NCI-H2081 (cell line): Measurements from ENCODE around the gene ITGB5.
"Not testable (repeated sequence)": the region's sequence is repeated elsewhere in the genome, so short reads cannot be mapped to it uniquely, and the experiment has no call there.

Experiments
- DNase-seq, 2 experiments: peaks; one replicate each; lab custom pipeline; 2025; lab: John Stamatoyannopoulos, UW

Gene ITGB5

DNA sequence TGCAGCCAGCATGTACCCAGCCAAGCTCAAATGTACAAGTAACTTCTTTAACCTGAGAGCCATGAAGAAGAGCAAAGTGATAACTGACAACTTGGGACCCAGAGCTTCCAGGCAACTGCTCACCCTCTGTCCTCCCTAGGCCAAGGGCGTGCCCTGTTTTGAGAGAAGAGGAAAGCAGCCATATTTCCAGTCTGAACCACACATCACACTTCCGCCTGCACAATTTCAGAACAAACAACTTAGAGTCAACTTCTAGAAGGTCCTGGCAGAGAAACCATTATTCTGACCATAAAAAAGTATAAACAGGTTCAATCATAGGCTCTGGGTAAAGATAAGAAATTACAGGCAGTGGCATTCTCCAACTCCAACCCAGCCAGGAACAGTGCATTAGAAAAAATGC is 50.1 kb downstream of the ITGB5 start:
- DNase-seq, result no peak

- DNase-seq, result no peak
Measured at GRCh38 chr3:124836448-124836847, 50.7 kb downstream of the ITGB5 start.

- DNase-seq, result peak; percentile 92 to 98
Measured at GRCh38 chr3:124834723-124835718, 52.1 kb downstream of the ITGB5 start.

GRCh38 chr3:124833710-124834332 is 53.3 kb downstream of the ITGB5 start:
- no peak for DNase-seq

GRCh38 chr3:124832782-124833709 is 54.1 kb downstream of the ITGB5 start:
- DNase-seq, result no peak

DNA sequence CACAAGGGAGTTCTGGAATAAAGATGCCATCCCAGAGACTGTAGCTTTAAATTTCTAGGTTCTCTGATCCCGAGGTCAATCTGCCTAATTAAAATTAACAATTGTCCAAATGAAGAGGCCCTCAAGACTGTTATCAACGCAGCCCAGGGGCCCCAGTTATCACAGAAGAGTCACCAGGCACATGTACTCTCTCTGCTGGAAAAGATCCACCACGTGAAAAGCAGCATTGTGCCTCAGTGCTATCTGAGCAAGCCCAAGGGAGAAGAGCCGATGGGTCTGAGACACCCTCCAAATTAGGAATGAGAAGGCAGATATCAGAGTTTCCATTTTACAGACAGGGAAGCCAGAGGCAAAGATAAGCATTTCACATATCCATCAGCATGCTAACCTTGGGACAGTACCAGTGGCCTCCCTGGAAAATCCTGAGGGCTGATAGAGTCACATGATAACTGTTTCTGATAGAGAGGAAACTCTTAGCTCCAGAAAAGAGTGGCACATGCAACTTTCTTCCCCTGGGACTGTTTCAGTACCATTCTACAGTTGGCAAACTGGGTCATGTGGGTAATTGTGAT is 55.5 kb downstream of the ITGB5 start:
- no peak for DNase-seq

- DNase-seq, result no peak
Measured at GRCh38 chr3:124829819-124830554, 57.2 kb downstream of the ITGB5 start.

DNA sequence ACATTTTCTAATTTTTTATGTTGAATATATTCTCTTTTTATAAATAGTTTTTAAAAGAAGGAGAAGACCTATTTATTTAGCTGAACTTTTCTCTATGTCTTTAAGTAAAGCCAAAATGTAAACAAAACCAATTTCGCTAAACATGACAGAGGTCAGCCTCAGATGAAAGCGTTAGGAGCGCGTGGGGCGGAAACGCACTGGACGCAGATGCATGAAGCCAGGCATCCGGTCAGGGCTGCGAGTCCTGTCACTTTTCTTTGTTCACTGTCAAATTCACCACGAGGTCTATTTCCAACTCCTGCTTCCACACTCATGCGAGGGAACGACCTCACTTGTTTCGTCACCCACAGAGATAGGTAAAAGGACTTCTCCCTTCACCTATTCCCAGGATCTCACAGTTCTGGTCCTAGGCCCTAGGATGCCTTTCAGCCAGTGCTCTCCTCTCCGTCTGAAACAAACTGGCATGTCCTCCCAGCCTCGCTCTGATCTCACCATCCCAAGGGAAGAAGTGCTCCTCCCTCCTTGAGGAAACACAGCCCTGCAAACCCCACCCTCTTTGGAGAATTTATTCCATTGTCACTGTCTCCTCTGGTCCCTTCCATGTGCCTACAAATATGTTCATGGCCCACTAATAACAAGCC is 57.9 kb downstream of the ITGB5 start:
- no peak for DNase-seq

DNA sequence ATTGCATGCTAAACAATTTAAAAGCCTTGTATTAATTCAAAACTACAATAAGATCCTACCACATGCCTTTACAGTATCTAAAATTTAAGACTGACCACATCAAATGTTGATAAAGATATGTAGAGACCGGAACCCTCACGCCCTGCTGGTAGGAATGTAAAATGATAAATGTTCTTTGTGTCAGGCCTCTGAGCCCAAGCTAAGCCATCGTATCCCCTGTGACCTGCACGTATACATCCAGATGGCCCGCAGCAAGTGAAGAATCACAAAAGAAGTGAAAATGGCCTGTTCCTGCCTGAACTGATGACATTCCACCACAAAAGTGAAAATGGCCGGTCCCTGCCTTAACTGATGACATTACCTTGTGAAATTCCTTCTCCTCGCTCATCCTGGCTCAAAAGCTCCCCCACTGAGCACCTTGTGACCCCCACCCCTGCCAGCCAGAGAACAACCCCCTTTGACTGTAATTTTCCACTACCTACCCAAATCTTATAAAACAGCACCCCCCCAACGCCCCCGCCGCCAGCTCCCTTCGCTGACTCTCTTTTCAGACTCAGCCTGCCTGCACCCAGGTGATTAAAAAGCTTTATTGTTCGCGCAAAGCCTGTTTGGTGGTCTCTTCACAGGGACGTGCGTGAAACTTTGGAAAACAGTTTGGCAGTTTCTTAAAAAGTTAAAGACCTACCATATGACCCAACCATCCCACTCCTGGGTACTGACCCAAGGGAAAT is 59.5 kb downstream of the ITGB5 start:
- not testable (repeated sequence) for DNase-seq

DNA sequence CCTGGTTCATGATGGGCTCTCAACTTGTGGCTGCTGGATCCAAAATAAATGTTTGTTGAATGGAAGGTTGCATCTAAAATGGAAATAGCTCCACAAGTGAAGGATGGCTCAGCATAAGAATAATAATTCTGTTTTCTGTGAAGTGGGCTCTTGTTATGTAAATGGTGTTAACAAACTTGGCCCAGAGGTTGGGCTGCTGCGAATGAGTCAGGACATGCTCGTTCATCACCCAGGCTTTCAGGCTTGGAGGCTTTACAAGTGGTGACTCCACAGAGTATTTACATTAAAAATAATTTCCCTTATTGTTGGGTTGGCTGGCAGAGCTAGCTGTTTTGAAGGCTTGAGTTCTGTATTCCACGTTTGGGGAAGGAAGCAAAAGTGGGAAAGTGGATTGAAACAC is 60.5 kb downstream of the ITGB5 start:
- peak in 1 of 2 experiments; percentile 23 for DNase-seq

DNA sequence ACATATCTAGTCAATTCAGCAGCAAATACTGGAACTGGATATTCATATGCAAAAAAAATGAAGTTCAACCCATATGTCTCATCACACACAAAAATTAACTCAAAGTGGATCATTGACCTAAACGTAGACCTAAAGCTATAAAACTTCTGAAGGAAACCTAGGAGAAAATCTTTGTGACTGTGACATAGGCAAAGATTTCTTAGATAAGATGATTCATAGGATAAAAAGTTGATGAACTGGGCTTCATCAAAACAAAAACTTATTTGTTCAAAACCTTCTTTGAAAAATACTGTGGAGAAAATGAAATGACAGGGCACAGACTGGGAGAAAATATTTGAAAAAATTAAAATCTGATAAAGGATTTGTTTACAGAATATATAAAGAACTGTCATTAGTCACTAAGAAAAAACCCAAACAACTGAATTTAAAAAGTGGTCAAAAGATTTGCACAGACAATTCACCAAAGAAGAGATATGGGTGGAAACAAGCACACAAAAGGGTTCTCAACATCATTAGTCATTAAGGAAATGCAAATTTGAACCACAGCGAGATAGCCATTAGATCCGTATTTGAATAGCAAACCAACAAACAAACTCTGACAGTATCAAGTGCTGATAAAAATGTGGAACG is 62.8 kb downstream of the ITGB5 start:
- no peak for DNase-seq

- no peak for DNase-seq
Measured at GRCh38 chr3:124823648-124824047, 63.5 kb downstream of the ITGB5 start.

- no peak for DNase-seq
Measured at GRCh38 chr3:124823206-124823605, 64.0 kb downstream of the ITGB5 start.

GRCh38 chr3:124821356-124821755 is 65.8 kb downstream of the ITGB5 start:
- no peak for DNase-seq

DNA sequence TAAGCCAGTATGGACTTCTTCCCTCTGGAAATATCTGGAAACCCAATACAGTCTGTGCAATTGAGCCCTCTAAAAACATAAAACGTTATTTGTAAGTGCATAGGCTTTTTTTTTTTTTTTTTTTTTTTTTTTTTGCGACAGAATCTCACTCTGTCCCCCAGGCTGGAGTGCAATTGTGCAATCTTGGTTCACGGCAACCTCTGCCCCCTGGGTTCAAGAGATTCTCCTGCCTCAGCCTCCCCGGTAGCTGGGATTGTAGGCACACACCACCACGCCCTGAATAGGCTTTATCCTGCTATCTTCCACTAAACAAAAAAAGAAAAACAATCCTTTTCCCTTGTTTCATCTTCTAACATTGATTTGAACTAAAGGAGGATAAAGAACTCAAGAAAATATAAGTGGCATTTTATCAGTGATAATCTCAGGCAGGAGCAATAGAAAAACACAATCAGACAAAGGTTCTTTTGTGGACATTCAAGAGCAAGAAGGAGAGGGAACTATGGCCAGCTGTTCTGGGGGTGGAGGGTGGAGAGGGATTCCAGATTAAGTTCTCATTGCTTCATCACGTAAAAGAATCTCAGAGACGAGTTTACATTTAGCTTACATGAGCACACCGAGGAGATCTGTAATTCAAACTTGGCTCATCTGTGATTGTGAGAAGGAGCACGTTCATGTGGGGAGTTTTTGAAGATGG is 68.6 kb downstream of the ITGB5 start:
- no peak for DNase-seq

DNA sequence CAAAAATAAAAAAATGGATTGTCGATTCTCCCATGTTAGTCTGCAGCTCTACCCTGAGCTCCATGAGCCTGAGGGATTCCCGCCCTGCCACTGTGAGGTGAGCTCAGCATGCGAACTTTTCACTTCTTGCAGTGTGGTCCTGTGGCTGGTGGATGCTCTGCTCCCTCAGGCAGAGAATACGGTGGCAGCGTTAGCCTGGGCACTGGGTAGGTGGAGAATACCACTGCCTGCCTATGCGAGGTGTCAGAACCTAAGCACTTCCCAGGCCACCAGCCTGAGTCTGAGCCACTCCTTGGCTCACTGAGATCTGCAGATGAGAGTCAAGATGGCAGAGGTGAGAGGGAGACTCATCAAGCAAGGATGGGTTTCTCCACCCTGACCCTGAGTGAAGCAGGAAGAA is 70.1 kb downstream of the ITGB5 start:
- DNase-seq, result no peak

GRCh38 chr3:124816206-124816605 is 71.0 kb downstream of the ITGB5 start:
- DNase-seq, result no peak

GRCh38 chr3:124815781-124816180 is 71.4 kb downstream of the ITGB5 start:
- DNase-seq, result no peak
